IMR-90 (cell line): ENCODE results near the gene XRCC3. TPM values are rescaled to one million over a fixed set of nuclear protein-coding genes. Genes with fewer than 3 reads are reported as not detected.

Experiments used
- ATAC-seq: fragments of 200-7000 bp; cut with Tn5 transposase; 2 replicates; pipeline ENCODE4 v1.9.1; 2020; ENCODE audit warnings: low read depth, mild to moderate bottlenecking, moderate library complexity
- BruUV-seq: library from RNA; stranded (reverse); fragments of 400-500 nt; replicated peaks from 2 replicates; lab custom pipeline; 2021; lab: Mats Ljungman, UMichigan
- CTCF ChIA-PET: fragments of 300-600 bp; formaldehyde crosslinking; extraction: SDS; loops from one replicate; lab custom pipeline; 2021; ENCODE audit warnings: antibody characterized with exemption; lab: Yijun Ruan, JAX
- POLR2A ChIA-PET: fragments of 300-600 bp; sonication (Branson Sonifier 250); formaldehyde crosslinking; loops from one replicate; lab custom pipeline; 2022; ENCODE audit warnings: antibody characterized with exemption; ENCODE audit not compliant: unreplicated experiment; lab: Charles Lee
- DNase-seq: peaks from one replicate; pipeline ENCODE4 v3.0.0; 2013
- H2AFZ ChIP-seq: replicated peaks from 2 replicates; pipeline ENCODE3; 2013; ENCODE audit warnings: low read length, mild to moderate bottlenecking; ENCODE audit not compliant: poor library complexity
- H2AK5ac ChIP-seq: 2 replicates; pipeline ENCODE4 v1.6.1; 2013; ENCODE audit warnings: low read depth, low read length, inconsistent platforms
- H2AK9ac ChIP-seq: replicated peaks from 2 replicates; pipeline ENCODE3; 2013; ENCODE audit warnings: mild to moderate bottlenecking, low read depth, low read length, moderate library complexity; ENCODE audit not compliant: poor library complexity
- H2BK120ac ChIP-seq: 2 replicates; pipeline ENCODE4 v1.6.1; 2013; ENCODE audit warnings: low read depth, low read length, inconsistent platforms
- H2BK15ac ChIP-seq: 3 replicates; pipeline ENCODE4 v1.6.1; 2013; ENCODE audit warnings: low read depth, low read length, inconsistent platforms
- H2BK20ac ChIP-seq: 2 replicates; pipeline ENCODE4 v1.6.1; 2013; ENCODE audit warnings: low read depth, mild to moderate bottlenecking, inconsistent platforms, low read length, moderate library complexity
- H2BK5ac ChIP-seq: 2 replicates; pipeline ENCODE4 v1.6.1; 2013; ENCODE audit warnings: mild to moderate bottlenecking, low read depth, low read length, inconsistent platforms; ENCODE audit not compliant: poor library complexity, severe bottlenecking
- H3K14ac ChIP-seq: replicated peaks from 2 replicates; pipeline ENCODE4 v1.6.1; 2013; ENCODE audit warnings: low read depth, low read length, inconsistent platforms
- H3K18ac ChIP-seq: 2 replicates; pipeline ENCODE4 v1.6.1; 2013; ENCODE audit warnings: low read depth, low read length, control low read depth
- H3K23ac ChIP-seq: 2 replicates; pipeline ENCODE4 v1.6.1; 2013; ENCODE audit warnings: low read depth, low read length, inconsistent platforms
- H3K27ac ChIP-seq: 2 replicates; pipeline ENCODE4 v1.5.1; 2013; ENCODE audit warnings: mild to moderate bottlenecking, control low read depth, low read length; ENCODE audit not compliant: insufficient read depth
- H3K27me3 ChIP-seq: 2 replicates; pipeline ENCODE4 v1.6.1; 2013; ENCODE audit warnings: low read length; ENCODE audit not compliant: control insufficient read depth, insufficient read depth
- H3K36me3 ChIP-seq: 2 replicates; pipeline ENCODE4 v1.6.1; 2013; ENCODE audit warnings: low read length, mixed read lengths; ENCODE audit not compliant: control insufficient read depth, insufficient read depth
- H3K4ac ChIP-seq: 2 replicates; pipeline ENCODE4 v1.6.1; 2013; ENCODE audit warnings: low read depth, low read length, inconsistent platforms
- H3K4me1 ChIP-seq: 2 replicates; pipeline ENCODE4 v1.6.1; 2013; ENCODE audit warnings: low read length, mixed read lengths; ENCODE audit not compliant: control insufficient read depth, insufficient read depth
- H3K4me2 ChIP-seq: 2 replicates; pipeline ENCODE4 v1.6.1; 2013; ENCODE audit warnings: low read depth, mild to moderate bottlenecking, control low read depth, low read length, moderate library complexity
- H3K4me3 ChIP-seq: 2 replicates; pipeline ENCODE4 v1.5.1; 2013; ENCODE audit warnings: low read depth, mild to moderate bottlenecking, control low read depth, low read length, moderate library complexity; ENCODE audit not compliant: insufficient read depth
- H3K56ac ChIP-seq: 2 replicates; pipeline ENCODE4 v1.6.1; 2013; ENCODE audit warnings: low read length, inconsistent platforms; ENCODE audit not compliant: insufficient read depth; ENCODE audit errors: extremely low read depth
- H3K79me1 ChIP-seq, 2 experiments: 2 replicates each; pipeline ENCODE4 v1.6.1; 2013; ENCODE audit warnings: low read length in 2 of 2, inconsistent platforms in 1 of 2, low read depth in 1 of 2
- H3K9ac ChIP-seq: 2 replicates; pipeline ENCODE4 v1.6.1; 2013; ENCODE audit warnings: low read depth, low read length, control low read depth
- H3K9me1 ChIP-seq: 2 replicates; pipeline ENCODE4 v1.6.1; 2013; ENCODE audit warnings: low read length, inconsistent platforms; ENCODE audit not compliant: insufficient read depth
- H3K9me3 ChIP-seq: 2 replicates; pipeline ENCODE4 v1.6.1; 2013; ENCODE audit warnings: low read length; ENCODE audit not compliant: control insufficient read depth, insufficient read depth
- H4K20me1 ChIP-seq: 2 replicates; pipeline ENCODE4 v1.6.1; 2013; ENCODE audit warnings: low read length, inconsistent platforms; ENCODE audit not compliant: insufficient read depth
- H4K5ac ChIP-seq: 2 replicates; pipeline ENCODE4 v1.6.1; 2013; ENCODE audit warnings: mild to moderate bottlenecking, low read depth, low read length, control low read depth
- H4K8ac ChIP-seq, 2 experiments: 2 replicates each; pipeline ENCODE4 v1.6.1; 2013; ENCODE audit warnings: low read depth in 2 of 2, low read length in 2 of 2, control low read depth in 1 of 2, inconsistent platforms in 1 of 2
- H4K91ac ChIP-seq: 2 replicates; pipeline ENCODE4 v1.6.1; 2013; ENCODE audit warnings: low read depth, low read length, inconsistent platforms; ENCODE audit not compliant: insufficient read depth
- CHD1 ChIP-seq: IDR thresholded peaks from 2 replicates; pipeline ENCODE4 v1.6.1; 2012; ENCODE audit warnings: low read depth, low read length, improper control_type of control experiment
- MAFK ChIP-seq: IDR thresholded peaks from 2 replicates; pipeline ENCODE4 v1.6.1; 2012; ENCODE audit warnings: low read depth, low read length, improper control_type of control experiment
- RFX5 ChIP-seq: IDR thresholded peaks from 2 replicates; pipeline ENCODE4 v1.8.0; 2012; ENCODE audit warnings: low read depth, mild to moderate bottlenecking, low read length, moderate library complexity
- WGBS, 2 experiments: methylation state at CpG; one replicate each; pipeline versions ENCODE4 v1.1.5 to v1.1.7; 2013; ENCODE audit warnings: missing lambda C conversion rate in 2 of 2; ENCODE audit not compliant: insufficient read length in 1 of 2; ENCODE audit errors: extremely low coverage in 2 of 2; 5-methylcytosine and 5-hydroxymethylcytosine counted together
- dilution Hi-C: fragments of 300-500 bp; cut with HindIII; formaldehyde crosslinking; loops from one replicate; pipeline ENCODE4 v1.14.3; 2018; ENCODE audit warnings: low sequenced_read_pairs; ENCODE audit not compliant: unreplicated experiment
- in situ Hi-C: fragments of 300-500 bp; cut with MboI; formaldehyde crosslinking; loops from 3 replicates; pipeline ENCODE4 v1.14.3; 2019; ENCODE audit warnings: low sequenced_read_pairs, inconsistent platforms, mixed read lengths
- intact Hi-C: fragments of 100-400 bp; cut with micrococcal nuclease; formaldehyde crosslinking; loops from 2 replicates; pipeline ENCODE4 v1.10.0; 2022
- polyA plus RNA-seq, 3 experiments: library from polyadenylated mRNA; depleted of rRNA; stranded (reverse); fragments of >200 nt; gene quantifications; 2 replicates each; pipeline ENCODE4 v1.2.3, GENCODE V29; 2012; ENCODE audit warnings: low replicate concordance in 1 of 3
- total RNA-seq: library from RNA; depleted of rRNA; stranded (reverse); fragments of >200 nt; gene quantifications from 2 replicates; pipeline ENCODE4 v1.2.3, GENCODE V29; 2012

XRCC3 gene
- total and polyA plus RNA-seq, 2 of the 4 experiments (the other 2 are of a cell fraction) = 8.1 to 9.5 TPM

DNA sequence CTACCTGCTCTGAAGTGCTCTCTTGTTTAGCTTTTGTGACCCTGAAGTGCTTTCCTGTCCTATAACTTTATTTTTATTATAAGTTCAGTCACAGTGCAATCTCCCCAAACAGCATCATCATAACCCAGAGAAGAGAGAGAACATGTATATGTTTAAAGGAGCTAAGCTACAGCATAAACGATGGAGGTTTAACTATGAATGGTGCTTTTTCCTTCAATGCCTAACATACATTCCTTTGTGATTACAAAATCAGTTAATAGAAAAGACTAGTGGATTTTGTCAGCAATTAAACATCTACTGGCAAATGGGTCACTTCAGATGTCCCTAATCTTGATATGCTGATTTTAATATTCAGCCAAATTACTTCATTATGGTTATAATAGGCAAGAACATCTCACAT is 46.8 kb upstream of the XRCC3 start:
- Histone ChIP-seq H3K4me3 (no peak overlapping the region), H3K18ac (no peak overlapping the region), H3K27me3 (no peaks in the 10 kb centered on the region), H4K8ac (0 out of 4 replicates have a peak overlapping the region, but pooled peaks of 1 of the 2 experiments have one; percentile 51), H3K4me1 (peaks cover 3% of the 10 kb centered on the region), H2AK5ac (no peak overlapping the region), H3K23ac (no peak overlapping the region), H2BK20ac (no peak overlapping the region), H2BK120ac (no peak overlapping the region), H3K4me2 (no peak overlapping the region; the same call in 1 of the 2 replicates), H4K91ac (no peak overlapping the region), H3K4ac (no peak overlapping the region), H3K9ac (no peak overlapping the region), H2AFZ (no peak overlapping the region), H4K5ac (no peak overlapping the region), H3K9me1 (peaks cover 5% of the 10 kb centered on the region; the same call in 1 of the 2 replicates), H3K79me1 (no peaks in the 10 kb centered on the region), H2AK9ac (no peak overlapping the region), H3K36me3 (no peaks in the 10 kb centered on the region), H3K56ac (no peak overlapping the region), H3K9me3 (no peaks in the 10 kb centered on the region), H4K20me1 (no peaks in the 10 kb centered on the region), H2BK5ac (peak overlapping the region; percentile 46), H3K27ac (peak overlapping the region; percentile 57; the same call in 1 of the 2 replicates), H2BK15ac (no peak overlapping the region), H3K14ac (no peak overlapping the region)
- WGBS, 2 experiments = no CpG with 5 or more reads among the region's 1 CpG
- ATAC-seq = peak; percentile 92
- dilution Hi-C loops = no loop called here
- BruUV-seq = no TSS peak
- ChIA-PET POLR2A (no interaction called here), CTCF (interaction anchor here (0.6 kb wide), 1 partner anchor 28 kb away, joined by 3 read pairs; no protein-coding TSS in a partner anchor)
- in situ Hi-C loops = no loop called here
- TF ChIP-seq RFX5 = no peak
- no peak for TF ChIP-seq MAFK
- no peak for TF ChIP-seq CHD1
- intact Hi-C loops = no loop called here
- DNase-seq = peak; percentile 66
